ENCODE measurements around the gene ISCA2.
A peak's percentile ranks its signal among the peaks of the same experiment; 100 is the strongest.

The ISCA2 gene

GRCh38 chr14:74505831-74506230 lies 12.3 kb downstream of the ISCA2 start:
- ChIA-PET CTCF (no interaction called here), POLR2A (no interaction called here)
- TF ChIP-seq CTCF (IDR thresholded peaks at IDR 0.05; ENCODE audit: control extremely low read depth, extremely low read depth, low read depth, missing control alignments): no peak
- no peak for DNase-seq (ENCODE audit: extremely low spot score)

GRCh38 chr14:74506411-74506851 lies 12.9 kb downstream of the ISCA2 start:
- ChIA-PET CTCF (no interaction called here), POLR2A (no interaction called here)
- no peak for TF ChIP-seq CTCF (IDR thresholded peaks at IDR 0.05; ENCODE audit: control extremely low read depth, extremely low read depth, low read depth, missing control alignments)
- DNase-seq (ENCODE audit: extremely low spot score): no peak

- ChIA-PET POLR2A (no interaction called here), CTCF (interaction anchor here (1.6 kb wide), 1 partner anchor 47 kb away, joined by 4 read pairs; no protein-coding TSS in a partner anchor)
- TF ChIP-seq CTCF (IDR thresholded peaks at IDR 0.05; ENCODE audit: control extremely low read depth, extremely low read depth, low read depth, missing control alignments): no peak
- DNase-seq (ENCODE audit: extremely low spot score): no peak
These were observed 13.5 kb downstream of the ISCA2 start for GRCh38 chr14:74507085-74507484.

- DNase-seq (ENCODE audit: extremely low spot score): no peak
- CTCF ChIA-PET: interaction anchor here (1.0 to 1.6 kb wide), 2 partner anchors 48 to 101 kb away, joined by 3 to 4 read pairs; no protein-coding TSS in a partner anchor
- no peak for TF ChIP-seq CTCF (IDR thresholded peaks at IDR 0.05; ENCODE audit: control extremely low read depth, extremely low read depth, low read depth, missing control alignments)
- POLR2A ChIA-PET: no interaction called here
These were observed 14.3 kb downstream of the ISCA2 start for GRCh38 chr14:74507840-74508239.

GRCh38 chr14:74508292-74508731 lies 14.7 kb downstream of the ISCA2 start:
- TF ChIP-seq CTCF (IDR thresholded peaks at IDR 0.05; ENCODE audit: control extremely low read depth, extremely low read depth, low read depth, missing control alignments): peak; percentile 4
- ChIA-PET POLR2A (no interaction called here), CTCF (interaction anchor here (1.0 to 1.6 kb wide), 2 partner anchors 48 to 101 kb away, joined by 3 to 4 read pairs; no protein-coding TSS in a partner anchor)
- DNase-seq (ENCODE audit: extremely low spot score): no peak

GRCh38 chr14:74508844-74509428 lies 15.4 kb downstream of the ISCA2 start:
- no peak for DNase-seq (ENCODE audit: extremely low spot score)
- CTCF ChIA-PET: interaction anchor here (1.0 to 1.6 kb wide), 2 partner anchors 49 to 100 kb away, joined by 3 to 4 read pairs; no protein-coding TSS in a partner anchor
- POLR2A ChIA-PET: no interaction called here
- TF ChIP-seq CTCF (IDR thresholded peaks at IDR 0.05; ENCODE audit: control extremely low read depth, extremely low read depth, low read depth, missing control alignments): no peak
